IMR-90 (cell line): Measurements from ENCODE around the gene NPIPB2.
"Not testable (repeated sequence)": the region's sequence is repeated elsewhere in the genome, so short reads cannot be mapped to it uniquely, and the experiment has no call there.

ENCODE experiments used
- BHLHE40 ChIP-seq: fragments of 150-350 bp; IDR thresholded peaks from 2 replicates; pipeline ENCODE4 v1.6.1; 2016; ENCODE audit warnings: mild to moderate bottlenecking, low read depth, low read length
- CHD1 ChIP-seq: IDR thresholded peaks from 2 replicates; pipeline ENCODE4 v1.6.1; 2012; ENCODE audit warnings: low read depth, low read length, improper control_type of control experiment
- MXI1 ChIP-seq: IDR thresholded peaks from 2 replicates; pipeline ENCODE4 v1.6.1; 2012; ENCODE audit warnings: low read depth, mild to moderate bottlenecking, low read length, moderate library complexity, borderline replicate concordance
- RAD21 ChIP-seq: IDR thresholded peaks from 2 replicates; pipeline ENCODE4 v1.6.1; 2012; ENCODE audit warnings: low read length, improper control_type of control experiment
- TF ChIP-seq, protein P1 (sequence below): conservative IDR thresholded peaks from 2 replicates; pipeline ENCODE4 v1.5.1; 2012; ENCODE audit warnings: mild to moderate bottlenecking, low read depth, low read length, improper control_type of control experiment
- TF ChIP-seq, protein P2 (sequence below): fragments of 150-350 bp; IDR thresholded peaks from 2 replicates; pipeline ENCODE4 v1.6.1; 2017; ENCODE audit warnings: mild to moderate bottlenecking, antibody characterized with exemption, low read length, low read depth

DNA sequence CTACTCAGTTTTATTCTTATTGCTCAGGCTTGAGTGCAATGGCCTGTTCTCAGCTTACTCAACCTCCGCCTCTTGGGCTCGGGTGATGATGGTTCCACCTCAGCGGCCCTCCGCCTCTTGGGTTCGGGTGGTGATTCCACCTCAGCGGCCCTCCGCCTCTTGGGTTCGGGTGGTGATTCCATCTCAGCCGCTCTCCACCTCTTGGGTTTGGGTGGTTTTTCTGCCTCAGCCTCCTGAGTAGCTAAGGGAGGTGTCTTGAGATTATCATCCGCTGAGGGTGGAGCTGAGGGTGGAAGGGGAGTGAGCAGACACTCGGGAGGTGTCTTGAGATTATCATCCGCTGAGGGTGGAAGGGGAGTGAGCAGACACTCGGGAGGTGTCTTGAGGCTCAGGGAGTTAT, 14.5 kb downstream of the NPIPB2 start:
- TF ChIP-seq, protein P1, sequence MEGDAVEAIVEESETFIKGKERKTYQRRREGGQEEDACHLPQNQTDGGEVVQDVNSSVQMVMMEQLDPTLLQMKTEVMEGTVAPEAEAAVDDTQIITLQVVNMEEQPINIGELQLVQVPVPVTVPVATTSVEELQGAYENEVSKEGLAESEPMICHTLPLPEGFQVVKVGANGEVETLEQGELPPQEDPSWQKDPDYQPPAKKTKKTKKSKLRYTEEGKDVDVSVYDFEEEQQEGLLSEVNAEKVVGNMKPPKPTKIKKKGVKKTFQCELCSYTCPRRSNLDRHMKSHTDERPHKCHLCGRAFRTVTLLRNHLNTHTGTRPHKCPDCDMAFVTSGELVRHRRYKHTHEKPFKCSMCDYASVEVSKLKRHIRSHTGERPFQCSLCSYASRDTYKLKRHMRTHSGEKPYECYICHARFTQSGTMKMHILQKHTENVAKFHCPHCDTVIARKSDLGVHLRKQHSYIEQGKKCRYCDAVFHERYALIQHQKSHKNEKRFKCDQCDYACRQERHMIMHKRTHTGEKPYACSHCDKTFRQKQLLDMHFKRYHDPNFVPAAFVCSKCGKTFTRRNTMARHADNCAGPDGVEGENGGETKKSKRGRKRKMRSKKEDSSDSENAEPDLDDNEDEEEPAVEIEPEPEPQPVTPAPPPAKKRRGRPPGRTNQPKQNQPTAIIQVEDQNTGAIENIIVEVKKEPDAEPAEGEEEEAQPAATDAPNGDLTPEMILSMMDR = not testable (repeated sequence)
- TF ChIP-seq RAD21, MXI1, CHD1, BHLHE40: not testable (repeated sequence)
- TF ChIP-seq, protein P2, sequence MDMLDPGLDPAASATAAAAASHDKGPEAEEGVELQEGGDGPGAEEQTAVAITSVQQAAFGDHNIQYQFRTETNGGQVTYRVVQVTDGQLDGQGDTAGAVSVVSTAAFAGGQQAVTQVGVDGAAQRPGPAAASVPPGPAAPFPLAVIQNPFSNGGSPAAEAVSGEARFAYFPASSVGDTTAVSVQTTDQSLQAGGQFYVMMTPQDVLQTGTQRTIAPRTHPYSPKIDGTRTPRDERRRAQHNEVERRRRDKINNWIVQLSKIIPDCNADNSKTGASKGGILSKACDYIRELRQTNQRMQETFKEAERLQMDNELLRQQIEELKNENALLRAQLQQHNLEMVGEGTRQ = not testable (repeated sequence)
